Stimulated activated effector memory CD8-positive, alpha-beta T cell treated with anti-CD3 and anti-CD28 coated beads, Interleukin-12 subunit alpha, Interleukin-12 subunit beta, amount 100 ng/mL, for 72 hours (primary cell): Measurements from ENCODE around the gene ZCCHC14.
A peak's percentile ranks its signal among the peaks of the same experiment; 100 is the strongest.
"Not testable (repeated sequence)": the region's sequence is repeated elsewhere in the genome, so short reads cannot be mapped to it uniquely, and the experiment has no call there.

Source experiments
- ATAC-seq: fragments of 150-1000 bp; cut with Tn5 transposase; 2 replicates; pipeline ENCODE4 v1.10.0; 2021
- DNase-seq, 2 donors: peaks; one replicate each; pipeline ENCODE4 v3.0.0; 2021 to 2022; ENCODE audit warnings: low spot score in 2 of 2
- H3K27ac Mint-ChIP-seq: one replicate; pipeline ENCODE4 v1.8.0; 2022; ENCODE audit warnings: mild to moderate bottlenecking, mixed read lengths
- H3K36me3 Mint-ChIP-seq: one replicate; pipeline ENCODE4 v1.8.0; 2022; ENCODE audit warnings: mild to moderate bottlenecking, mixed read lengths
- H3K4me1 Mint-ChIP-seq: one replicate; pipeline ENCODE4 v1.8.0; 2022; ENCODE audit warnings: mixed read lengths
- H3K4me3 Mint-ChIP-seq: one replicate; pipeline ENCODE4 v1.8.0; 2022; ENCODE audit warnings: mild to moderate bottlenecking, mixed read lengths
- H3K9me3 Mint-ChIP-seq: one replicate; pipeline ENCODE4 v1.8.0; 2022; ENCODE audit warnings: mixed read lengths

Gene ZCCHC14

GRCh38 chr16:87391324-87391949 is 101.4 kb downstream of the ZCCHC14 start:
- no peak for ATAC-seq
- peak overlapping the region; percentile 83 for H3K4me3 Mint-ChIP-seq
- peaks cover 55% of the 10 kb centered on the region for H3K4me1 Mint-ChIP-seq
- peak overlapping the region; percentile 96 for H3K27ac Mint-ChIP-seq
- peaks cover 53% of the 10 kb centered on the region for H3K36me3 Mint-ChIP-seq
- H3K9me3 Mint-ChIP-seq, result no peaks in the 10 kb centered on the region
- DNase-seq, result peak in 1 of 2 donors; percentile 18

DNA sequence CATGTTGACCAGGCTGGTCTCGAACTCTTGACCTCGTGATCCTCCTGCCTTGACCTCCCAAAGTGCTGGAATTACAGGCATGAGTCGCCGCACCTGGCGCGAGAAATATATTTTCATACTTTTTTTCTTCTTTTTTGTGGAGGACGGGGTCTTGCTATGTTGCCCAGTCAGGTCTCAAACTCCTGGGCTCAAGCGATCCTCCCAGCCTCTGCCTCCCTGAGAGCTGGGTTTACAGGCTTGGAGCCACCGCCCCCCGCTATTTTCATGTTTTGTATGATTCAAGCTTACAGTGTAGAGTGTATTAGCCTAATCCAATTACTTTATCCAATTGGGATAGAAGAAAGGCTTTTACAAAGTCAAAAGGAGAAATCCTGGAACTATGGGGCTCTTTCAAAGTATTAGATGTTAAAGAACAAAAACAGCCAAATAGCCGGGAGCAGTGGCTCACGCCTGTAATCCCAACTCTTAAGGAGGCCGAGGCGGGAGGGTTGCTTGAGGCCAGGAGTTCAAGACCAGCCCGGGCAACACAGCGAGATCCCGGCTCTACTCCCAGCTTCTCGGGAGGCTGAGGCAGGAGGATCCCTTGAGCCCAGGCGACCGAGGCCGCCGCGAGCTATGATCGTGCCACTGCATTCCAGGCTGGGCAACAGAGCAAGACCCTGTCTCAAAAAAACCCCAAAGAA is 102.0 kb downstream of the ZCCHC14 start:
- H3K9me3 Mint-ChIP-seq, result no peaks in the 10 kb centered on the region
- peaks cover 50% of the 10 kb centered on the region for H3K36me3 Mint-ChIP-seq
- DNase-seq (no peak), ATAC-seq (no peak)
- H3K27ac Mint-ChIP-seq, result peak overlapping the region; percentile 96
- peak overlapping the region; percentile 83 for H3K4me3 Mint-ChIP-seq
- peaks cover 60% of the 10 kb centered on the region for H3K4me1 Mint-ChIP-seq

DNA sequence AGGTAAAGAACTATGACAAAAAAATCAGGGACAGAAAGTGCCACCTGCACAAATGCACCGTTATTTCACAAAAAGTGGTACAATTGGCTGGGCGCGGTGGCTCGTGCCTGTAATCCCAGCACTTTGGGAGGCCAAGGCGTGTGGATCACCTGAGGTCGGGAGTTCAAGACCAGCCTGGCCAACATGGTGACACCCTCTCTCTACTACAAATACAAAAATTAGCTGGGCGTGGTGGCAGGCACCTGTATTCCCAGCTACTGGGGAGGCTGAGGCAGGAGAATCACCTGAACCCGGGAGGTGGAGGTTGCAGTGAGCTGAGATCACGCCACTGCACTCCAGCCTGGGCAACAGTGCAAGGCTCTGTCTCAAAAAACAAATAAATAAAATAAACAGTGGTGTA is 102.9 kb downstream of the ZCCHC14 start:
- DNase-seq, ATAC-seq, H3K4me3 Mint-ChIP-seq, H3K9me3 Mint-ChIP-seq: not testable (repeated sequence)
- Mint-ChIP-seq H3K27ac (peak overlapping the region; percentile 45), H3K36me3 (peaks cover 50% of the 10 kb centered on the region), H3K4me1 (peaks cover 54% of the 10 kb centered on the region)

GRCh38 chr16:87389245-87389644 is 103.6 kb downstream of the ZCCHC14 start:
- ATAC-seq, result no peak
- H3K36me3 Mint-ChIP-seq, result peaks cover 47% of the 10 kb centered on the region
- H3K4me1 Mint-ChIP-seq, result peaks cover 47% of the 10 kb centered on the region
- no peaks in the 10 kb centered on the region for H3K9me3 Mint-ChIP-seq
- H3K4me3 Mint-ChIP-seq, result peak overlapping the region; percentile 25
- peak overlapping the region; percentile 45 for H3K27ac Mint-ChIP-seq
- no peak for DNase-seq

DNA sequence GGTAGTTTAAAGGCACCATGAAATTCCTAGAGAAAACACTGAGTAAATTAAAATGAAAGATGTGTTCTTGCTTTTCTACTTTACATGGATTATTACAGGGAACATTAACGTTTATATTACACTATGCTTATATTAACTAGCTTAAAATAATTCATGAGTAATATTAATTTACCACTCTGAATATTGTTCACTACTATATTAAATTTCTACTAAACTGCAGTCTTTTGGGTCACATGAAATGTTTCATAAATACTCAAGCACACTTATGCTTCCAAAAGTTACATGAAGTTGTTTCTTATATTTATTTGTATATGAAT is 104.0 kb downstream of the ZCCHC14 start:
- H3K4me1 Mint-ChIP-seq, result peaks cover 47% of the 10 kb centered on the region
- H3K9me3 Mint-ChIP-seq, result no peaks in the 10 kb centered on the region
- DNase-seq, result no peak
- H3K4me3 Mint-ChIP-seq, result peak overlapping the region; percentile 63
- peaks cover 47% of the 10 kb centered on the region for H3K36me3 Mint-ChIP-seq
- ATAC-seq, result no peak
- H3K27ac Mint-ChIP-seq, result peak overlapping the region; percentile 97

- DNase-seq (peak; percentile 57 to 91), ATAC-seq (peak; percentile 82)
- Mint-ChIP-seq H3K9me3 (no peaks in the 10 kb centered on the region), H3K4me3 (peak overlapping the region; percentile 63), H3K27ac (peak overlapping the region; percentile 97), H3K36me3 (peaks cover 46% of the 10 kb centered on the region), H3K4me1 (peaks cover 42% of the 10 kb centered on the region)
These were observed 104.6 kb downstream of the ZCCHC14 start for GRCh38 chr16:87387942-87388817.

- Mint-ChIP-seq H3K4me1 (peaks cover 66% of the 10 kb centered on the region), H3K27ac (peak overlapping the region; percentile 99), H3K4me3 (peak overlapping the region; percentile 88), H3K36me3 (peaks cover 39% of the 10 kb centered on the region)
- not testable (repeated sequence) for DNase-seq, H3K9me3 Mint-ChIP-seq, ATAC-seq
These were observed 108.0 kb downstream of the ZCCHC14 start for GRCh38 chr16:87384875-87385167.

- peak overlapping the region; percentile 99 for H3K27ac Mint-ChIP-seq
- H3K4me3 Mint-ChIP-seq, result peak overlapping the region; percentile 88
- ATAC-seq (peak; percentile 1), DNase-seq (no peak)
- H3K4me1 Mint-ChIP-seq, result peaks cover 64% of the 10 kb centered on the region
- H3K36me3 Mint-ChIP-seq, result peaks cover 44% of the 10 kb centered on the region
- H3K9me3 Mint-ChIP-seq, result no peaks in the 10 kb centered on the region
These were observed 108.5 kb downstream of the ZCCHC14 start for GRCh38 chr16:87384162-87384874.

GRCh38 chr16:87383505-87384161 is 109.2 kb downstream of the ZCCHC14 start, which contains the start of gene FBXO31:
Gene FBXO31, minus strand, starts transcription at chr16:87383776. Its CDS starts 32 bp downstream, at chr16:87383744.
- ATAC-seq (peak; percentile 72), DNase-seq (peak; percentile 97 to 98)
- H3K4me3 Mint-ChIP-seq, result peak within 1 kb of the TSS; percentile 88
- no peaks in the 10 kb centered on the region for H3K9me3 Mint-ChIP-seq
- H3K36me3 Mint-ChIP-seq, result peaks cover 44% of the 10 kb centered on the region
- H3K27ac Mint-ChIP-seq, result peak within 1 kb of the TSS; percentile 99
- H3K4me1 Mint-ChIP-seq, result peaks cover 60% of the 10 kb centered on the region

- H3K4me1 Mint-ChIP-seq, result peaks cover 45% of the 10 kb centered on the region
- ATAC-seq, result no peak
- no peaks in the 10 kb centered on the region for H3K9me3 Mint-ChIP-seq
- H3K27ac Mint-ChIP-seq, result peak overlapping the region; percentile 99
- H3K36me3 Mint-ChIP-seq, result peaks cover 48% of the 10 kb centered on the region
- H3K4me3 Mint-ChIP-seq, result peak overlapping the region; percentile 88
- DNase-seq, result no peak
These were observed 110.6 kb downstream of the ZCCHC14 start for GRCh38 chr16:87382023-87382785.

GRCh38 chr16:87380881-87381280 is 111.9 kb downstream of the ZCCHC14 start:
- Mint-ChIP-seq H3K36me3 (peaks cover 54% of the 10 kb centered on the region), H3K4me1 (peaks cover 46% of the 10 kb centered on the region), H3K4me3 (peak overlapping the region; percentile 88), H3K27ac (peak overlapping the region; percentile 64), H3K9me3 (no peaks in the 10 kb centered on the region)
- ATAC-seq, result no peak
- peak in 1 of 2 donors; percentile 56 for DNase-seq

DNA sequence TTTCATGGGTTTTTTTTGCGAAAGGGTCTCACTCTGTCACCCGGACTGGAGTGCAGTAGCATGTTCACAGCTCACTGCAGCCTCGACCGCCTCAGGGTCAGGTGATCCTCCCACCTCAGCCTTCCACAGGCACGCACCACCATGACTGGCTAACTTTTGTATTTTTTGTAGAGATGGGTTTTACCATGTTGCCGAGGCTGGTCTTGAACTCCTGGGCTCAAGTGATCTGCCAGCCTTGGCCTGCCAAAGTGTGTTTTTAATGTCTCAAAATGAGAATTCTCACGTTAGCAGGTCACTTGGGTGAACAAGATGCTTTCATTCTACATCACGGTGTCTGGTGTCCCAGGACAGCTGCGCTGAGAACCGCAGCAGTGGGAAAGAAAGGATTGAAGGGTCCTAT is 112.4 kb downstream of the ZCCHC14 start:
- Mint-ChIP-seq H3K4me3 (peak overlapping the region; percentile 88), H3K36me3 (peaks cover 50% of the 10 kb centered on the region), H3K27ac (peak overlapping the region; percentile 64), H3K9me3 (no peaks in the 10 kb centered on the region), H3K4me1 (peaks cover 48% of the 10 kb centered on the region)
- DNase-seq, result peak in 1 of 2 donors; percentile 57
- no peak for ATAC-seq

DNA sequence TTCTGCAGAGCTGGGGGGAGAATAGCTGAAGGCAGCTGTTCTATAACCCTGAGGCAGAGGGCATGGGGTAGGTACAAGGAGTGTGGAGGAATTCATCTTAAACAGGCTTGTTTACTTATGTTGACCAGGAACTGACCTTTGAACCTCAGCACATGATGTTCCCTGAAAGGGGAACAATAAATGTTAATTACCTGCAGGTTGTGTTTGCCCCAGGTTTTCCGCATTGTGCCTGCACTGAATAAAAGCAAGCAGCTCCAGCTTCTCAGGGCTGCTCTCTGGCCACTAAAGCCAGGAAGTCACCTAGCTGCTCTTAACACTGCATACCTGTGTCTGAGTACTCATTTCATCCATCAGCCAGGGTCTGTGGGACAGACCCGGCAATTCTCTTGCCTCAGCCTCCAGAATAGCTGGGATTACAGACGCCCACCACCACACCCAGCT is 113.5 kb downstream of the ZCCHC14 start:
- ATAC-seq, H3K4me3 Mint-ChIP-seq, H3K27ac Mint-ChIP-seq, DNase-seq, H3K9me3 Mint-ChIP-seq: not testable (repeated sequence)
- Mint-ChIP-seq H3K36me3 (peaks cover 50% of the 10 kb centered on the region), H3K4me1 (peaks cover 49% of the 10 kb centered on the region)

DNA sequence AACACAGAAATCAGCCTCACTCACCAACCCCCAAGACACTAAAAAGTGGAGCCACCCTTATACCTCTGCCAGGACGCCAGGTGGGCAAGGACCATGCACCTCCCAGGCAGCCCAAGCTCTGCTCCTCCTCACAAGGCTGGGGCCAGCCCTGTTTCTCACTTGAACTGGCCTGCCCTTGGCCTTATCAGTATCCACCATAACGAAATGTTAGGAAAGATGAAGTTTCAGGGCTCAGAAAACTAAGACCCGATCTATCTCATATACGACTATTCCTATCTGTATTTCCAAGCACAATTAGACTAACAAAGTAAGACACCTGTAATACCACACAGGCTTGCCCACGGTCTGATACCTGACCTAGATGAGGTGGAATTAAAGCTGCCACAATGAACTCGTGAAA is 116.2 kb downstream of the ZCCHC14 start:
- Mint-ChIP-seq H3K4me1 (peaks cover 41% of the 10 kb centered on the region), H3K36me3 (peaks cover 38% of the 10 kb centered on the region), H3K27ac (peak overlapping the region; percentile 78), H3K4me3 (no peak overlapping the region), H3K9me3 (no peaks in the 10 kb centered on the region)
- no peak for DNase-seq
- no peak for ATAC-seq
